ENCODE results near the gene CBLB. TPM values are rescaled to one million over a fixed set of nuclear protein-coding genes. Genes with fewer than 3 reads are reported as not detected.

CBLB gene
- total and polyA plus RNA-seq, 2 donors (not counting 1 experiment from before 2014, with no cell fraction given) = 26.9 to 28.5 TPM

GRCh38 chr3:105913616-105914015 is 44.8 kb upstream of the CBLB start:
- Histone ChIP-seq H3K4me1 (ENCODE audit: control insufficient read depth, extremely low read depth, insufficient read depth, low read length) (no peaks in the 10 kb centered on the region), H3K4me3 (replicated peaks in 1 of 4; ENCODE audit: control extremely low read depth in 1 of 4, insufficient read depth in 1 of 4, low read depth in 3 of 4, low read length in 4 of 4) (no peak overlapping the region), H3K27ac (ENCODE audit: insufficient read depth, low read length) (no peak overlapping the region), H3K9ac (ENCODE audit: insufficient read depth, low read length) (no peak overlapping the region), H3K27me3 (ENCODE audit: control insufficient read depth, insufficient read depth, low read length) (no peaks in the 10 kb centered on the region), H3K36me3 (ENCODE audit: control insufficient read depth, insufficient read depth, low read length) (no peaks in the 10 kb centered on the region), H2AFZ (ENCODE audit: low read length) (no peak overlapping the region), H4K20me1 (ENCODE audit: control insufficient read depth, extremely low read depth, insufficient read depth, low read length) (no peaks in the 10 kb centered on the region), H3K4me2 (ENCODE audit: extremely low read depth, insufficient read depth, low read length) (no peak overlapping the region), H3K9me3 (ENCODE audit: control insufficient read depth, insufficient read depth, low read depth, low read length) (no peaks in the 10 kb centered on the region), H3K79me2 (ENCODE audit: control insufficient read depth, insufficient read depth, low read length) (no peaks in the 10 kb centered on the region)
- DNase-seq (ENCODE audit: low read depth in 2 of 2) = no peak
- TF ChIP-seq CTCF (conservative IDR thresholded peaks at IDR 0.05 in 1 of 2, IDR thresholded peaks at IDR 0.05 in 1 of 2; ENCODE audit: low read depth in 1 of 2, low read length in 2 of 2) (no peak), EZH2 (IDR thresholded peaks at IDR 0.05; ENCODE audit: low read length, missing control alignments) (no peak)

- H3K27ac ChIP-seq (ENCODE audit: insufficient read depth, low read length) = no peak overlapping the region
- no peak overlapping the region for H3K4me3 ChIP-seq (replicated peaks in 1 of 4; ENCODE audit: control extremely low read depth in 1 of 4, insufficient read depth in 1 of 4, low read depth in 3 of 4, low read length in 4 of 4)
- no peaks in the 10 kb centered on the region for H3K9me3 ChIP-seq (ENCODE audit: control insufficient read depth, insufficient read depth, low read depth, low read length)
- no peak overlapping the region for H3K9ac ChIP-seq (ENCODE audit: insufficient read depth, low read length)
- no peaks in the 10 kb centered on the region for H3K36me3 ChIP-seq (ENCODE audit: control insufficient read depth, insufficient read depth, low read length)
- H3K4me2 ChIP-seq (ENCODE audit: extremely low read depth, insufficient read depth, low read length) = no peak overlapping the region
- no peak for DNase-seq (ENCODE audit: low read depth in 2 of 2)
- no peaks in the 10 kb centered on the region for H4K20me1 ChIP-seq (ENCODE audit: control insufficient read depth, extremely low read depth, insufficient read depth, low read length)
- no peaks in the 10 kb centered on the region for H3K79me2 ChIP-seq (ENCODE audit: control insufficient read depth, insufficient read depth, low read length)
- H3K4me1 ChIP-seq (ENCODE audit: control insufficient read depth, extremely low read depth, insufficient read depth, low read length) = no peaks in the 10 kb centered on the region
- TF ChIP-seq EZH2 (IDR thresholded peaks at IDR 0.05; ENCODE audit: low read length, missing control alignments) (no peak), CTCF (conservative IDR thresholded peaks at IDR 0.05 in 1 of 2, IDR thresholded peaks at IDR 0.05 in 1 of 2; ENCODE audit: low read depth in 1 of 2, low read length in 2 of 2) (no peak)
- H2AFZ ChIP-seq (ENCODE audit: low read length) = no peak overlapping the region
- no peaks in the 10 kb centered on the region for H3K27me3 ChIP-seq (ENCODE audit: control insufficient read depth, insufficient read depth, low read length)
Measured at GRCh38 chr3:105912891-105913290, 44.1 kb upstream of the CBLB start.

GRCh38 chr3:105911496-105911895 is 42.7 kb upstream of the CBLB start:
- Histone ChIP-seq H3K4me2 (ENCODE audit: extremely low read depth, insufficient read depth, low read length) (no peak overlapping the region), H2AFZ (ENCODE audit: low read length) (no peak overlapping the region), H3K27ac (ENCODE audit: insufficient read depth, low read length) (no peak overlapping the region), H3K27me3 (ENCODE audit: control insufficient read depth, insufficient read depth, low read length) (no peaks in the 10 kb centered on the region), H3K9me3 (ENCODE audit: control insufficient read depth, insufficient read depth, low read depth, low read length) (no peaks in the 10 kb centered on the region), H3K4me1 (ENCODE audit: control insufficient read depth, extremely low read depth, insufficient read depth, low read length) (no peaks in the 10 kb centered on the region), H3K36me3 (ENCODE audit: control insufficient read depth, insufficient read depth, low read length) (no peaks in the 10 kb centered on the region), H3K9ac (ENCODE audit: insufficient read depth, low read length) (no peak overlapping the region), H4K20me1 (ENCODE audit: control insufficient read depth, extremely low read depth, insufficient read depth, low read length) (no peaks in the 10 kb centered on the region), H3K79me2 (ENCODE audit: control insufficient read depth, insufficient read depth, low read length) (no peaks in the 10 kb centered on the region), H3K4me3 (replicated peaks in 1 of 4; ENCODE audit: control extremely low read depth in 1 of 4, insufficient read depth in 1 of 4, low read depth in 3 of 4, low read length in 4 of 4) (no peak overlapping the region)
- TF ChIP-seq EZH2 (IDR thresholded peaks at IDR 0.05; ENCODE audit: low read length, missing control alignments) = no peak
- TF ChIP-seq CTCF (conservative IDR thresholded peaks at IDR 0.05 in 1 of 2, IDR thresholded peaks at IDR 0.05 in 1 of 2; ENCODE audit: low read depth in 1 of 2, low read length in 2 of 2) = no peak
- no peak for DNase-seq (ENCODE audit: low read depth in 2 of 2)
